NCI-H128 (cell line): ENCODE data around the gene MEF2C.

Experiments used
- DNase-seq: peaks from one replicate; lab custom pipeline; 2025; ENCODE audit not compliant: unreplicated experiment; lab: John Stamatoyannopoulos, UW

The MEF2C gene

GRCh38 chr5:88724201-88724600 lies 158.8 kb downstream of the MEF2C start:
- DNase-seq: no peak

GRCh38 chr5:88722546-88723073 lies 160.4 kb downstream of the MEF2C start:
- no peak for DNase-seq

GRCh38 chr5:88719434-88719833 lies 163.6 kb downstream of the MEF2C start:
- DNase-seq: no peak

- no peak for DNase-seq
Observed at GRCh38 chr5:88718736-88719135, 164.2 kb downstream of the MEF2C start.

DNA sequence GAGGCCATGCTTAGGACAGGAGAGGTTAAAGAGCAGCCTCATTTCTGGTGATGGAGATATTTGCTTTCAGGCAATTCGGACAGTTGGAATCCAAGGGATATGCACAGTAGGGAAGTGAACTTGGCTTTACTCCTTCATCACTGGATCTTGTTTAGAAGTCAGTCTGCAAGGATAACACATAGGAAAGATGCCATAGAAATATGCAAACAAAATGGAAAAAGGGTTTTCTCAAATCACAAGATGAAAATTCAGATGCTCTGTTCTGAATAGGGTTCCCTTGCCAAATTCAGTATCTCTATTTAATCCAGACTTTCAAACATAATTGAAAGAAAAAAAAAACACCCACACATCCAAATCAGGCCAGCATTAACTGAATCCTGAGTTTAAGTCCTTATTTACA lies 166.9 kb downstream of the MEF2C start:
- no peak for DNase-seq

DNA sequence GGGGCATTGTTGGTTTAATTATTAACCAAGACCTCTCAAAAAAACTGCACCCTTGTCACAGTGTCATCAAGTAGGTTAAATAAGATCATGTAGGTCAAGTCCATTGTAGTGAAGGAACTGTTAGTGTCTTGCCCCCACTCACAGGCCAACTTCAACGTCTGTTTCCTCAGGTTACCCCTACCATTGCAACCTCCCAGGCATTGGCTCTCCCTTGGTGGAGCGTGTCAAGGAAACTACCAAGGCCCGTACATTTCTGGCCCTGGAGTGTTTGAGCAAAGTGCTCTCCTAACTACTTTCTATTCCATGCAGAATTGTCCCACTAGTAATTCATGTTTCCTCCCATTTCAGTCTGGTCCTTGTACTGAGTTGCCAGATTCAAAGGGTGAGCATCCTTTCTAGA lies 167.5 kb downstream of the MEF2C start:
- DNase-seq: no peak

- DNase-seq: no peak
Observed at GRCh38 chr5:88713818-88714217, 169.2 kb downstream of the MEF2C start.

DNA sequence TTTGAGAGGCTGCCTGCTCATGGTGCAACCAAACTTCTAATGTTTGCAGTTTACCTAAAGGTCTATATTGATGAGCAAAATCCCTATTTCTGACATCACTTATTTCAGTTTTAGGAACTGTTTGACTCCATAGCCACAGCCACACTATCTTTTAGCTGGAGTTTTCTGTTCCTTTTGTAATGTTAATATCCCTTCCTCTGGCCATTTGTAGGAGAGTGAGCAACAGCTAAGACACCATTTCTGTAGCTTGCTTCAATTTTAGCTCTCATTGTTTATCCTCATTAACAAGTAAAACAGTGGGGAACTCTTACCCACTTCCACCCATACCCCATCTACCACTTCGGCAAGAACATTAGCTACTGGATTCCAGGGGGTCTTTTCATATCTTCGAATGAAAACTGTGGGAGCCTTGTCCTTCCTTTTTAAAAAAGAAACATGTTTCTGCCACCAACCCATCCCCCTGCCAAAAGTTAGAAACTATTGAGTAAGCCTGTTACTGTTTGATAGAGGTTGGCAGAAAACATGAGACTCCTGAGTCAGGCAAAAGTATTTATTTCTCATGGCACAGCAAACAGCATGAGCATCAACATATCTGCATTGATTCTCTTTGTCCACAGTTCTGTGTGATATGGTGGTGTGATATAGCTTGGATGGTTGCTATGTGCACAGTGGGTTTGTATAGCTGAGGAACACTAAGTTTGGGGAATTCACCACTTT lies 174.1 kb downstream of the MEF2C start:
- DNase-seq: no peak

DNA sequence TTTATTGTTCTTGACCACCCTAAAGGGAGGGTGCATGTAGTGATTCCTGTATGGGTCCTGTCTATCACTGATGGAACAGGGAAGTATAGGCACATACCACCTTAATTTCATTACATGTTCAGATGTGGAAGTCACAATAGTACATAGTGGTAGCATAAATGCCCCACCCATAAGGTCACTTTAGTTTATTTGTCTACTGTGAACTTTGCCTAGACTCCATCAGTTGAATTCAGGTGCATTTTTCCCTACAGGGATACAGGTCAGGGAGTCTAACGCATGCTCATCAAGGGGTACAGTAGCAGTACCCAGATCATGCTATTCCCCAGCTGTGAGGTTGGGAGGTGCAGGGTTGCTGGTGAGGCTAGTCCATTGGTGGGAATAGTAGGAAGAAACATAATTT lies 175.0 kb downstream of the MEF2C start:
- no peak for DNase-seq

GRCh38 chr5:88707216-88707965 lies 175.6 kb downstream of the MEF2C start:
- no peak for DNase-seq

GRCh38 chr5:88702332-88702731 lies 180.7 kb downstream of the MEF2C start:
- DNase-seq: no peak

- no peak for DNase-seq
Observed at GRCh38 chr5:88700121-88700520, 182.9 kb downstream of the MEF2C start.

DNA sequence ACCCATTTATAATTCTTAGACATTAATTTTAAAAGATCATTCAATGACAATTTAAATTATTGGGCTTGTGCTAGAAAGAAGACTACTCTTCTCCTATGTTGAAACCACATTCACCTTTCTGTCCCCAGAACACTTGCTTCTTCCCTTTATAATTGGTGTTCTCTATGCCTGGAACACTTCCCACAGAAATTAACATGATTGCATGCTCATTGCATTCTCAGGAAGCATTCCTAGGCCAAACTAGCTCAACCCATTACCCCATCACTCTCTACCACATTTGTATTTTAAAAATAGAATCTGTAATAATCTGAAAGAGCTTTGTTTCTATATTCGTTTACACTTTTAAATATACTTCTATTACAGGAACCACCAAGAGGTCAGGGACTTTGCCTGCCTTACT lies 184.7 kb downstream of the MEF2C start:
- DNase-seq: no peak

DNA sequence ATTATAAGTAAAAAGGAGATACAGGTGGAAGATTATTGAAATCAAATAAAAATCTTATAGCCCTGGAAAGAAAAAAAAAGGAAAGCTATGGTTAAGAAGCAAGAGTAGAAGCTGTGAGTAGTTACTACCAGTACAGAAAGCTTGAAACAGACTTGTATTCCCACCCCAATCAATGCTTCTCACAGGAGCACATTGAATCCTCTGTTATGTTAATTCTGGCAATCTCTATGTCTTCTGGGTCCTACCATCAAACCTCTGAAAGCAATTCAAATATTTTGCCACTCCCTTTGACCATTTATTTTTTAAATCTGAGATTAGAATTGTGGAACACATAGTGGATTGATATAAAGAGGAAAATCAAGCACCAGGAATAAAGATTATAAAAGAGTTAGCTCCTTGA lies 186.5 kb downstream of the MEF2C start:
- DNase-seq: no peak

DNA sequence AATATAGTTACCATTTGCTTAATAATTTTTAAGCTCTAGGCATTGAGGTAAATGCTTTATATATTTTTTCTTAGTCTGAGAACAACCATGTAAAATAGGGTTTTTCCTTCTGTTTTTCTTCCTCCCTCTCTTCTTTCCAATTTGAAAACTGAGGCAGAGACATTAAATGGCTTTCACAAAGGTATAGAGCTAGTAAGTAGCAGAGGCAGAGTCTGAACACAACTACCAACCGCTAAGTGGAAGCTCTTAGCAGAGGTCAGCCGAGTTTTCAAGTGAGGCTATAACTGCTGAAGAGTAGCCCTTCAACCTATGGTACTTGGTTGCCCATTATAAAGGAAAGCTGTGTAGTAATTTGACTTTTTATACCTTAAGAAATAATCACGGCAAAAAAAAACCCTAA lies 187.1 kb downstream of the MEF2C start:
- DNase-seq: no peak

DNA sequence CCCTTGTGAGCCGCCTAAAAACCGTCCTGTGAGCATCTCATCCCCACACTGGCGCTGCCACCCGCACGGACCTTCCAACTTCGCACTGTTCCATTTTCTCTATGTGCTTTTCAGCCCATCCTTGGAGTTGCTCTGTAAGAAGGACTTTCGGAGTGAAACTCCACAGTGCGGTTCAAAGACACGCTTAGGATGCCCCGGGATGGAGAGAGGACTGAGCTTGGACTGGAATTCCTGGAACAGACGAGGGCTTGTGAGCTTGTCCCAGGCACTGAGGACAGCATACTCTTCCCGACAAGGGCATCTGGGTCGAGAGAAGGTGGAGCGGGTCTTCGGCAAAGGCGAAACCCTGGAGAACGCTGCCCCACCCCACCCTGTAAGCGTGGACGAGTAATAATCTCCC lies 187.8 kb downstream of the MEF2C start:
- no peak for DNase-seq

DNA sequence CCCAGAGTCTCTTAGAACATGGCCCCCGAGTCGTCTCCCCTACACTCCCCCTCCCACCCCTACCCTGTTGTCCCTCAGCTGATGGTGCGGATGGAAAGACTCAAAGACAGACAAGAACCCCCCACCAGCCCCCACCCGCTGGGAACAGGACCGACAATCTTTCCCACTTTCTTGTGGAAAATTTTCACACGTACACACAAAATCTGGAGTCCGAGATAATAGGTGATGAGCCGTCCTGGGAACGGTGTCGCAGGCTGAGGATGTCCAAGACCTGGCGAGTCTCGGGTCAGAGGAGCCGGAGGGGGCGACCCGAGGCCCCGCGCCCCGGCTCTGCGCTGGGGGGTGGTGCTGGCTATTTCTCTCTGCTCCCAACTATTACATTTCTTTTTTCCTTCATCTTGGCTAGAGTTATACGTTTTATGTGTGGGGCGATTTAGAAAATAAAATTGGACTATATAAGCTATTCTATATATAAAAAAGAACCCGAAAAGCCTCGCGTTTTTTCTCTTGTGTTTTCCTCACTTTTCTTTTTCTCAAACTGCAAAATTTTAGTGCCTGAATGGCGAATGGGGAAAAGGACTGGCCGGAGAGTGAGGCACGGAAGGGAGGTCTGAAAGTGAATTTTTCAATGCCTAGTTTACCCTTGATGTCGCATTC lies 188.8 kb downstream of the MEF2C start:
- no peak for DNase-seq

GRCh38 chr5:88693071-88693932 lies 189.7 kb downstream of the MEF2C start:
- no peak for DNase-seq

GRCh38 chr5:88691945-88692868 lies 190.8 kb downstream of the MEF2C start:
- DNase-seq: no peak

GRCh38 chr5:88691230-88691582 lies 191.8 kb downstream of the MEF2C start:
- no peak for DNase-seq
